Endothelial cell of umbilical vein (primary cell): ENCODE measurements around the gene CFAP46. TPM values are rescaled to one million over a fixed set of nuclear protein-coding genes. Genes with fewer than 3 reads are reported as not detected.
"Not testable (repeated sequence)": the region's sequence is repeated elsewhere in the genome, so short reads cannot be mapped to it uniquely, and the experiment has no call there.

Source experiments
- BruUV-seq: library from RNA; stranded (reverse); fragments of 400-500 nt; replicated peaks from 2 replicates; lab custom pipeline; 2021; lab: Mats Ljungman, UMichigan
- CTCF ChIA-PET: fragments of 300-600, 350-600 bp; sonication (Branson Sonifier 250); formaldehyde crosslinking; loops from one replicate; lab custom pipeline; 2021; ENCODE audit warnings: antibody characterized with exemption, inconsistent platforms; lab: Charles Lee
- POLR2A ChIA-PET: fragments of 300-600, 350-600 bp; sonication (Branson Sonifier 250); formaldehyde crosslinking; loops from one replicate; lab custom pipeline; 2021; ENCODE audit warnings: antibody characterized with exemption, inconsistent platforms; lab: Charles Lee
- DNase-seq: peaks from one replicate; pipeline ENCODE4 v3.0.0-alpha.2; 2011; ENCODE audit warnings: low read depth, low spot score
- FAIRE-seq: peaks from 2 replicates; lab custom pipeline; 2011; peaks lifted over from hg19 to GRCh38; lab: Jason Lieb, UNC
- H2AFZ ChIP-seq: 2 replicates; pipeline ENCODE4 v1.6.0; 2012; ENCODE audit warnings: low read depth, low read length, control low read depth, inconsistent platforms
- H3K27ac ChIP-seq: 2 replicates; pipeline ENCODE4 v1.5.1; 2011; ENCODE audit warnings: low read depth, mild to moderate bottlenecking, control low read depth, low read length, moderate library complexity; ENCODE audit not compliant: insufficient read depth
- H3K27me3 ChIP-seq, 2 experiments: 2 replicates each; pipeline versions ENCODE4 v1.6.0 to v1.6.1; 2011; ENCODE audit warnings: low read length in 2 of 2, mixed read lengths in 1 of 2; ENCODE audit not compliant: control insufficient read depth in 2 of 2, insufficient read depth in 2 of 2
- H3K36me3 ChIP-seq, 2 experiments: 2 replicates in 1 of 2; 3 replicates in 1 of 2; pipeline ENCODE4 v1.5.1; 2011; ENCODE audit warnings: low read length in 2 of 2, mild to moderate bottlenecking in 1 of 2, moderate library complexity in 1 of 2; ENCODE audit not compliant: control insufficient read depth in 2 of 2, insufficient read depth in 2 of 2; ENCODE audit errors: extremely low read depth in 1 of 2
- H3K4me1 ChIP-seq: 3 replicates; pipeline ENCODE4 v1.5.1; 2011; ENCODE audit warnings: mild to moderate bottlenecking, low read length; ENCODE audit not compliant: control insufficient read depth, insufficient read depth; ENCODE audit errors: extremely low read depth
- H3K4me2 ChIP-seq: 2 replicates; pipeline ENCODE4 v1.6.1; 2011; ENCODE audit warnings: low read length, control low read depth, mixed read lengths; ENCODE audit not compliant: insufficient read depth
- H3K4me3 ChIP-seq, 3 experiments: fragments of 200-600 bp in 1 of 3; sonication (generic), shearing (Covaris generic) in 1 of 3; replicated peaks in 1 of 3; 2 replicates each; pipeline ENCODE4 v1.5.1; 2011 to 2016; ENCODE audit warnings: control low read depth in 3 of 3, low read length in 3 of 3, mild to moderate bottlenecking in 2 of 3, inconsistent platforms in 1 of 3, low read depth in 1 of 3, moderate library complexity in 1 of 3; ENCODE audit not compliant: insufficient read depth in 1 of 3
- H3K79me2 ChIP-seq: 2 replicates; pipeline ENCODE4 v1.6.0; 2012; ENCODE audit warnings: low read length, inconsistent platforms; ENCODE audit not compliant: control insufficient read depth, insufficient read depth
- H3K9ac ChIP-seq: replicated peaks from 2 replicates; pipeline ENCODE3; 2011; ENCODE audit warnings: low read length, control low read depth; ENCODE audit not compliant: insufficient read depth; ENCODE audit errors: extremely low read depth
- H3K9me1 ChIP-seq: replicated peaks from 3 replicates; pipeline ENCODE4 v1.6.0; 2011; ENCODE audit warnings: mild to moderate bottlenecking, low read length; ENCODE audit not compliant: control insufficient read depth, insufficient read depth; ENCODE audit errors: extremely low read depth
- H3K9me3 ChIP-seq: replicated peaks from 2 replicates; pipeline ENCODE4 v1.5.1; 2012; ENCODE audit warnings: low read length, inconsistent platforms; ENCODE audit not compliant: control insufficient read depth, insufficient read depth
- H4K20me1 ChIP-seq: replicated peaks from 2 replicates; pipeline ENCODE3; 2011; ENCODE audit warnings: mild to moderate bottlenecking, low read length; ENCODE audit not compliant: control insufficient read depth, insufficient read depth; ENCODE audit errors: extremely low read depth
- CTCF ChIP-seq, 2 donors: IDR thresholded peaks; 1 replicate in 1 of 2; 2 replicates in 1 of 2; pipeline ENCODE4 v1.5.1; 2011; ENCODE audit warnings: low read length in 2 of 2, mild to moderate bottlenecking in 2 of 2, moderate library complexity in 2 of 2, control low read depth in 1 of 2, inconsistent platforms in 1 of 2, low read depth in 1 of 2; ENCODE audit not compliant: insufficient read depth in 1 of 2; ENCODE audit errors: extremely low read depth in 1 of 2
- EZH2 ChIP-seq: IDR thresholded peaks from 2 replicates; pipeline ENCODE4 v1.6.1; 2012; ENCODE audit warnings: borderline replicate concordance, low read depth, mild to moderate bottlenecking, moderate library complexity, low read length, inconsistent platforms; ENCODE audit not compliant: severe bottlenecking
- FOS ChIP-seq: IDR thresholded peaks from 2 replicates; pipeline ENCODE4 v1.6.1; 2011; ENCODE audit warnings: mild to moderate bottlenecking, low read length, moderate library complexity, borderline replicate concordance; ENCODE audit not compliant: insufficient read depth
- GATA2 ChIP-seq: IDR thresholded peaks from 2 replicates; pipeline ENCODE4 v1.7.0; 2011; ENCODE audit warnings: low read depth, mild to moderate bottlenecking, moderate library complexity, mixed read lengths, low read length; ENCODE audit not compliant: insufficient read length, insufficient read depth
- JUN ChIP-seq: IDR thresholded peaks from 2 replicates; pipeline ENCODE4 v1.6.1; 2011; ENCODE audit warnings: borderline replicate concordance, low read depth; ENCODE audit not compliant: insufficient read length, insufficient read depth
- MAX ChIP-seq: IDR thresholded peaks from 2 replicates; pipeline ENCODE4 v1.6.1; 2011; ENCODE audit not compliant: insufficient read depth, insufficient read length
- MYC ChIP-seq: IDR thresholded peaks from one replicate; pipeline ENCODE4 v1.6.1; 2011; ENCODE audit warnings: mild to moderate bottlenecking, low read depth, low read length
- POLR2A ChIP-seq: IDR thresholded peaks from 2 replicates; pipeline ENCODE4 v1.6.1; 2012; ENCODE audit warnings: low read depth, mild to moderate bottlenecking, control low read depth, low read length
- POLR2AphosphoS5 ChIP-seq: IDR thresholded peaks from 2 replicates; pipeline ENCODE4 v1.6.1; 2012; ENCODE audit warnings: low read depth, mild to moderate bottlenecking, control low read depth, low read length, moderate library complexity; ENCODE audit not compliant: insufficient read depth
- dilution Hi-C: fragments of 300-500 bp; cut with MboI; formaldehyde crosslinking; loops from one replicate; pipeline ENCODE4 v1.15.0; 2019; ENCODE audit warnings: low sequenced_read_pairs; ENCODE audit not compliant: extremely low pct_ligation_motif_present
- intact Hi-C: fragments of 100-400 bp; cut with micrococcal nuclease; formaldehyde crosslinking; loops from one replicate; pipeline ENCODE4 v1.10.0; 2022
- polyA plus RNA-seq, 4 experiments: library from polyadenylated mRNA; depleted of rRNA in 3 of 4; stranded (reverse) in 3 of 4; unstranded in 1 of 4; fragments of >200 nt; gene quantifications; 2 replicates each; pipeline versions ENCODE4 v1.2.1 to v1.2.3, GENCODE V29; 2011 to 2012; ENCODE audit warnings: missing spikeins in 1 of 4
- total RNA-seq: library from RNA; stranded (reverse); gene quantifications from 2 replicates; pipeline ENCODE4 v1.2.3, GENCODE V29; 2021

The CFAP46 gene
- total and polyA plus RNA-seq, 2 donors (not counting 3 experiments of a cell fraction or from before 2014, with no cell fraction given) = 0.75 to 0.98 TPM

- H3K27me3 ChIP-seq = no peaks in the 10 kb centered on the region
- no peaks in the 10 kb centered on the region for H3K79me2 ChIP-seq
- no peak overlapping the region for H3K9ac ChIP-seq
- H3K4me1 ChIP-seq = no peaks in the 10 kb centered on the region
- H3K36me3 ChIP-seq = no peaks in the 10 kb centered on the region
- no TSS peak for BruUV-seq
- H3K27ac ChIP-seq = no peak overlapping the region
- POLR2A ChIA-PET = no interaction called here
- H3K9me3 ChIP-seq = no peaks in the 10 kb centered on the region
- TF ChIP-seq MAX = no peak
- no peak for TF ChIP-seq GATA2
- TF ChIP-seq FOS = no peak
- no peak for TF ChIP-seq JUN
- TF ChIP-seq POLR2AphosphoS5 = no peak
- TF ChIP-seq POLR2A = no peak
- TF ChIP-seq MYC = no peak
- no peak for TF ChIP-seq CTCF (IDR thresholded peaks at IDR 0.05; ENCODE audit: extremely low read depth in 1 of 2, insufficient read depth in 1 of 2, low read depth in 1 of 2, low read length in 2 of 2)
- TF ChIP-seq EZH2 = no peak
- H3K9me1 ChIP-seq = no peaks in the 10 kb centered on the region
- H2AFZ ChIP-seq = no peak overlapping the region
- no peak for DNase-seq
- intact Hi-C loops = no loop called here
- CTCF ChIA-PET = no interaction called here
- H3K4me2 ChIP-seq = no peak overlapping the region
- H3K4me3 ChIP-seq = no peak overlapping the region
- FAIRE-seq = no peak
- dilution Hi-C loops = no loop called here
- no peaks in the 10 kb centered on the region for H4K20me1 ChIP-seq
Measured at GRCh38 chr10:132924046-132924952, 18.1 kb downstream of the CFAP46 start.

- H3K9me3 ChIP-seq, H3K36me3 ChIP-seq, H3K4me1 ChIP-seq, H3K9me1 ChIP-seq, FAIRE-seq, H3K9ac ChIP-seq, H3K79me2 ChIP-seq, CTCF ChIA-PET, BruUV-seq, H3K4me2 ChIP-seq, DNase-seq, H3K4me3 ChIP-seq, H3K27ac ChIP-seq, H2AFZ ChIP-seq, POLR2A ChIA-PET, dilution Hi-C loops, intact Hi-C loops, H3K27me3 ChIP-seq, H4K20me1 ChIP-seq: not testable (repeated sequence)
Measured at GRCh38 chr10:132923384-132923783, 19.0 kb downstream of the CFAP46 start.
